Activated T-helper 1 cell treated with Interleukin-2 at 50 U/mL for 16 hours (primary cell): Measurements from ENCODE around the gene IGF2BP2.
"Not testable (repeated sequence)": the region's sequence is repeated elsewhere in the genome, so short reads cannot be mapped to it uniquely, and the experiment has no call there.

Experiments
- DNase-seq: peaks from one replicate; pipeline ENCODE4 v3.0.0-alpha.2; 2020; ENCODE audit warnings: low read depth

IGF2BP2 gene

GRCh38 chr3:185659942-185660921 lies 164.6 kb downstream of the IGF2BP2 start:
- DNase-seq: peak; percentile 20

- no peak for DNase-seq
Observed at GRCh38 chr3:185658943-185659342, 165.9 kb downstream of the IGF2BP2 start.

- DNase-seq: no peak
Observed at GRCh38 chr3:185658504-185658912, 166.3 kb downstream of the IGF2BP2 start.

- DNase-seq: no peak
Observed at GRCh38 chr3:185657691-185658503, 166.9 kb downstream of the IGF2BP2 start.

- DNase-seq: no peak
Observed at GRCh38 chr3:185657211-185657610, 167.6 kb downstream of the IGF2BP2 start.

GRCh38 chr3:185656321-185656840 lies 168.5 kb downstream of the IGF2BP2 start:
- no peak for DNase-seq

GRCh38 chr3:185655426-185656320 lies 169.2 kb downstream of the IGF2BP2 start:
- no peak for DNase-seq

GRCh38 chr3:185654758-185655145 lies 170.1 kb downstream of the IGF2BP2 start:
- DNase-seq: no peak

- DNase-seq: no peak
Observed at GRCh38 chr3:185653949-185654757, 170.7 kb downstream of the IGF2BP2 start.

- DNase-seq: no peak
Observed at GRCh38 chr3:185651971-185652370, 172.9 kb downstream of the IGF2BP2 start.

- no peak for DNase-seq
Observed at GRCh38 chr3:185649414-185649813, 175.4 kb downstream of the IGF2BP2 start.

GRCh38 chr3:185648396-185648795 lies 176.4 kb downstream of the IGF2BP2 start:
- DNase-seq: no peak

GRCh38 chr3:185647880-185648210 lies 177.0 kb downstream of the IGF2BP2 start:
- DNase-seq: no peak

- DNase-seq: no peak
Observed at GRCh38 chr3:185647134-185647879, 177.5 kb downstream of the IGF2BP2 start.

- no peak for DNase-seq
Observed at GRCh38 chr3:185646382-185647133, 178.3 kb downstream of the IGF2BP2 start.

- no peak for DNase-seq
Observed at GRCh38 chr3:185645596-185646381, 179.1 kb downstream of the IGF2BP2 start.

- DNase-seq: not testable (repeated sequence)
Observed at GRCh38 chr3:185645191-185645590, 179.7 kb downstream of the IGF2BP2 start.

- DNase-seq: no peak
Observed at GRCh38 chr3:185640308-185640707, 184.5 kb downstream of the IGF2BP2 start.
